GOT3 (cell line): Measurements from ENCODE around the gene DVL1.
"Not testable (repeated sequence)": the region's sequence is repeated elsewhere in the genome, so short reads cannot be mapped to it uniquely, and the experiment has no call there.

Experiments used
- DNase-seq: peaks from one replicate; lab custom pipeline; 2025; ENCODE audit warnings: mixed read lengths; lab: John Stamatoyannopoulos, UW

The DVL1 gene

DNA sequence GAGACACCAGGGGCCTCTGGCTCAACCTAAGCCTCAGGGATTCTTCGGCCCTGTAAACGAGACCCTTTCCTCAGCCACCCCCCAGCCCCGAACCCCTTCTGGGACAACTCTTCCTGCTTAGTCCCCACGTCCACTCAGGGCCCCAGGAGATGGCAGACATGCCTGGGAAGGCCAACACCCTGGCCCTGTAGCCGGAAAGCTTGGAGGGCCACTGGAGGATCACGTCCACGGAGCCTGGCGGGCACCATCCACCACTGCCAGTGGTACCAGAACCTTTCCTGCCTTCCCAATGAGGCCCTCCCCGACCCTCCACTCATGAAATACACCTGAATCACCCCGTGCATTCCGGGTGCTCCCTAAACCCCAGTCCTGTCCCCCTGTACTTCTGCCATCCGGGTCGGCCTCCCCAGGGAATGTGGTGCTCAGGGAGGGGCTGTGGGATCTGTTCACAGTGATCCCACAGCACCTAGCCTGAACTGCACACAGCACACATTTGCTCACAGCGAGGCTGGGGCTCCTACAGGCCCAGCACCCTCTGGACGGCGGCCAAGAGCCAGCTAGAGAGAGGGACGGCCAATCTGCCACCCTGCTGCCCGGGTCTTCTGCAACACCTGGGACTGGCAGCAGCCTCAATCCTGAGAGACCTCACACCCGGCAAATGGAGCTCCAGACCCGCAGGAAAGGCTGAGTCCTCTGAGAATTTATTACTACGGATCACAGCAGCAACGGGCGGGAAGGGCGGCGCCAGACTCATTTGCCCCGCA lies 24.0 kb upstream of the DVL1 start:
- no peak for DNase-seq

DNA sequence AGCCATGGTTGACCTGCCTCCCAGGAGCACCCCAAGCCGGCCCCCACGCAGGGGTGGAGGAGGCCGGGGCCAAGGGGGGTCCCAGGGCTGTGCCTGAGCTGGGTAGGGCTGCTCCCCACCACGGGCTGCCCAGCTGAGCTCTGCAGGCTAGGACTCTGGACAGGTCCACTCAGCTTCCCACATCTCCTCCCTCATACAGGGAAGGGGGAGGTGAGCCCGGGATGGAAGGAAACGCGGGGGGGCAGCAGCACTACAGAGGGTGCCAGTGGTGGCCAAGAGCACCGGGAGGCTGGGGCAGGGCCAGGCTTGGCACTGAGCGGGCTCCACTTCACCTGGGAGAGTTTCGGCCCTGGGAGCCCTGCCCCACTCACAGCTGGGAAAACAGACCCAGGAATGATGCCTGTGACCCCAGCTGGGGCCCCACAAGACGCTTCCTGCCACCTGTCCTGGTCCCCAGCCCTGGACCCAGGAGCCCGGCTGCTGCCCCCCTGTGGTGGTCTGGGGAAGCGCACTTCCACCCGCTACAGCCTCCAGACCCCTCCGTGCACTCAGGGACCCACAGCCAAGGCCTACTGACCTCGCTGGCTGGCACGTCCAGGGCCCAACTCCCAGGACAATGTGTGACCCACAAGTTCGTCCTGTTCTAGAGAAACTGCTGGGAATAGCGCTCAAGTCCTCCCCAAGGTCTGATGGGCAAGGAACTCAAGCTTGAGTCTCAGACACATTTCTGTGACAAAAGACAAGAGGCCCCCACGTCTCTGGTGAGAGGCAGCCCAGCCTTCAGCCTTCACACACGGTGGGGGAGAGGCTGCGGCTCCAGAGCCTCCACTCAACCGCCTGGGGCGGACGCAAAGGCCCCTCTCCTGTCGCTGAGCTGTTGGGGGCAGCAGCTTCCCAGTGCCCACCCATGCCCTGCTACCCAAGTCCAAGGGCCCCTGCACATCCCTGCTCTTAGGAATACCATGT lies 22.8 kb upstream of the DVL1 start:
- DNase-seq: no peak

DNA sequence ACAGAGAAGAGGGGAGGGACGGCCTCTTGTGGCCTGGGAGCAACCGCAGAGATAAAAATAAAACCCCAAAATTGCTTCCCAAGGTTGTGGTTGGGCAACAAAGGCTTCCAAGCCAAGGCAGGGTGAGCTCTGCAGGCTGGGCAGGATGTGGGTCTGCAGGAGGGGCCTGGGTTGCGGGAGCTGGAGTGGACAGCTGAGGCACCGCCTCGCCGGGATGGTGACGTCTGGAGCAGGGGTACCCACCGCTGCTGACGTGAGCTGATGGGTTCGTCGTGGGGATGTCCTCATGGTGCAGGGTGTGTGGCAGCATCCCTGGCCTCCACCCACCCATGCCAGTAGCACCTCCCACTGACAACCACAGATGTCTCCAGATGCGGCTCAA lies 22.1 kb upstream of the DVL1 start:
- DNase-seq: no peak

DNA sequence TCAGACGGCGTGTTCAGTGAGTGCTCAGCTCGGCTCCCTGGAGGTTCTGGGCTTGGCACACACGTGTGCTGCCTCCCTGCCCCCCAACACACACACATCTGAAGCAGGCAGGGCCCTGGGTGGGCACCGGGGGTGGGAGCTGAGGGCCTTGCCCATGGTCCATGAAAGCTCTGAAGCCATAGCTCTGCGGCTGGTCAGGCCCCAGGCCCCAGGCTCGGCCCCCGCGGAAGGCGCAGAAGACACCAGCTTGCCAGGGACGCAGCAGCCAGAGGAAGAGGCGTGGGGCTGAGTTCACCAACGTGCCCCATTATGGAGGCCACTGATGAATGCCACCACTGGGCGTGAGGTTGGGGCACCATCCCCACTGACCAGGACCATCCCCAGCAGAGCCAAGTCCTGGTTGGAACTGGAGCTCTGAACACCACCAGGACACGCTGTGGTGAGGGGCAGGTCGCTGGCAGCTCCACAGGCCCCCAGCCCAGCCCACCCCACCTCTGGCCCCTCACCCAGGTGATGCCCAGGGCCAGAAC lies 21.6 kb upstream of the DVL1 start:
- no peak for DNase-seq

DNA sequence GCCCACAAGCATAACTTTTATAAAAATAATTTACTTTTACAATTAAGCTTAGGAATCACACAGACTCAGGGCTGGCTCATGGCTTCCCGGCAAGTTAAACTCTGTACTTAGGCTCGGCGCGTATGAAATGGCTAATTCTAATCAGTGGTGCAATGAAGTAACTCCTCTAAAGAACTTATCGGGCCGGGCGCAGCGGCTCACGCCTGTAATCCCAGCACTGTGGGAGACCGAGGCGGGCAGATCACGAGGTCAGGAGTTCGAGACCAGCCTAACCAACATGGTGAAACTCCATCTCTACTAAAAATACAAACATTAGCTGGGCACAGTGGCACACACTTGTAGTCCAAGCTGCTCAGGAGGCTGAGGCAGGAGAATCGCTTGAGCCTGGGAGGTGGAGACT lies 20.9 kb upstream of the DVL1 start:
- not testable (repeated sequence) for DNase-seq

DNA sequence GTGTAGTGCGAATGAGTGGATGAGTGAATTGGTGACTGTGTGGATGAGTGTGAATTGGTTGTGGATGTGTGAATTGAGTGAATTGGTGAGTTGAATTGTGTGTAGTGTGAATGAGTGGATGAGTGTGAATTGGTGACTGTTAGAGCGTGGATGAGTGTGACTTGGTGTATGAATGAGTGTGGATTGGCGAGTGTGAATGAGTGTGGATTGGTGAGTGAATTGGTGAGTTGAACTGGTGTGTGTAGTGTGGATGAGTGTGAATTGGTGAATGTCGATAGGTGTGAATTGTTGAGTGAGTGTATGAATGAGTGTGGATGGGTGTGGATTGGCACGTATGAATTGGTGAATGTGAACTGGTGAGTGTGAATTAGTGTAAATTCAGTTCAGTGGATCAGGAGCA lies 18.1 kb upstream of the DVL1 start:
- no peak for DNase-seq

DNA sequence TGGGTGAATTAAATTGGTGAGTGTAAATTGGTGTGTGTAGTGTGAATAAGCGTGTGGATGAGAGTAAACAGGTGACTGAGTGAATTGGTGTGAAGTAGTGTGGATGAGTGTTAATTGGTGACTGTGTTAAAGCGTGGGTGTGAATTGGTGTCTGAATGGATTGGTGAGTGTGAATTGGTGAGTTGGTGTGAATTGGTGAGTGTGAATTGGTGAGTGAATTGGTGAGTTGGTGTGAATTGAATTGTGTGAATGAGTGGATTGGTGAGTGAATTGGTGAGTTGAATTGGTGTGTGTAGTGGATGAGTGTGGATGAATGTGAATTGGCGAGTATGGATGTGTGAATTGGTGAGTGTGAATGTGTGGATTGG lies 17.5 kb upstream of the DVL1 start:
- no peak for DNase-seq

DNA sequence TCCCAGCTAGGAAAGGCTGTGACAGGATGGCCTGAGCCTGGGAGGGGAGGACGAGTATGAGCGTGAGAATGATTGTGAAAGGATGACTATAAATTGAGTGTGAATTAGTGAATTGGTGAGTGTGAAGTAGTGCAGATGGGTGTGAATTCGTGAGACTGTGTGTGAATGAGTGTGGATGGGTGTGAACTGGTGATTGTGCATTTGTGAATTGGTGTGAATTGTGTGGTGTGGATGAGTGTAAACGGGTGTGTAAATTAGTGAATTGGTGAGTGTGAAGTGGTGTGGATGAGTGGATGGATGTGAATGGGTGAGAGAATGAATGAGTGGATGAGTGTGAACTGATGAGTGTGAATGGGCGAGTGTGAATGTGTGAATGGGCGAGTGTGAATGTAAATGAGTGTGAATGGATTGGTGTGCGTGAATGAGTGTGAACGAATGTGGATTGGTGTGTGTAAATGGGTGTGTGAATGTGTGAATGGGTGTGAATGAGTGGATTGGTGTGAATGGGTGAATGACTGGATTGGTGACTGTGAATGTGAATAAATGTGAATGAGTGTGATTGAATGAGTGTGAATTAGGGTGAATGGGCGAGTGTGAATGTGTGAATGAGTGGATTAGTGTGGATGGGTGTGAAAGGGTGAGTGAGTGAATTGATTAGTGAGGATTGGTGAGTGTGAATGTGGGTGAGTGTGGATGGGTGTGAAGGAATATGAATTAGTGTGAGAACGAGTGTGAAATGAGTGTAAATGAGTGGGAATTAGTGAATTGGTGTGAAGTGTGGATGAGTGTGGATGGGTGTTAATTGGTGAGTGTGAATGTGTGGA lies 16.9 kb upstream of the DVL1 start:
- DNase-seq: no peak

DNA sequence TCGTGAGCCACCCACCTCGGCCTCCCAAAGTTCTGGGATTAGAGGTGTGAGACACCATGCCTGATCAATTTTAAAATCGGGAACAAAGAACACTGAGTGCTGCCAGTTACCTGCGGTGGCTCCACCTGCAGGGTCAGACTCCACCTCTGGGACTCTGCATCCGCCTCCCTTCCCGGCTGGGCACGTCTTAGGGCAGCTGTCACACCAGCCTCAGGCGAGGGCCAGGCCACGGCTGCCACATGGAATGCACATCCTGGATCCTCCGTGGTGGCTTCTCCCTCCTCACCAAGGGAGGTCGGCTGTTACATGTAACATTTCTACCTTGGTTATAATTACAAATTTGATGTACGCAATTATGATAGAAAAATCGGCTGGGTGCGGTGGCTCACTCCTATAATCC lies 15.0 kb upstream of the DVL1 start:
- no peak for DNase-seq

DNA sequence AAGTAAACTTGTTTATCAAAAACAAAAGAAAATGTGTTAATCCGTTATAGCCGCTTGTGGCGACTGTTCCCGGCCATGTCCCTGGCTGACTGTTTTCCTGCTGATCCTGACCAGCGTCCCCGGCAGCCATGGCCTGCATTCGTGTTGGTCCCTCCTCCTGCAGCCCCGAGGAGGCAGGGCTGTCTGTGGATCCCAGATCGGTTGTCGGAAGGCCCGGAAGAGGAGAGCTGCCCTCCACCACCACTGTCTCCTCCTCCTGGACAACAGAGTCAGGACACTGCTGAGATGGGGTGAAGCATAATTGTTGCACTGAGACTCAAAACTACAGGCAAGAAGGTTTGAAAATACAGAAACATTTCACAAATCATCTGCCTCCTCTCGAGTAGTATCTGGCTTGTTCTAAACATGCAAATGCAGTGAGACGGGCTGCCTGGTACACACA lies 12.8 kb upstream of the DVL1 start:
- DNase-seq: no peak

DNA sequence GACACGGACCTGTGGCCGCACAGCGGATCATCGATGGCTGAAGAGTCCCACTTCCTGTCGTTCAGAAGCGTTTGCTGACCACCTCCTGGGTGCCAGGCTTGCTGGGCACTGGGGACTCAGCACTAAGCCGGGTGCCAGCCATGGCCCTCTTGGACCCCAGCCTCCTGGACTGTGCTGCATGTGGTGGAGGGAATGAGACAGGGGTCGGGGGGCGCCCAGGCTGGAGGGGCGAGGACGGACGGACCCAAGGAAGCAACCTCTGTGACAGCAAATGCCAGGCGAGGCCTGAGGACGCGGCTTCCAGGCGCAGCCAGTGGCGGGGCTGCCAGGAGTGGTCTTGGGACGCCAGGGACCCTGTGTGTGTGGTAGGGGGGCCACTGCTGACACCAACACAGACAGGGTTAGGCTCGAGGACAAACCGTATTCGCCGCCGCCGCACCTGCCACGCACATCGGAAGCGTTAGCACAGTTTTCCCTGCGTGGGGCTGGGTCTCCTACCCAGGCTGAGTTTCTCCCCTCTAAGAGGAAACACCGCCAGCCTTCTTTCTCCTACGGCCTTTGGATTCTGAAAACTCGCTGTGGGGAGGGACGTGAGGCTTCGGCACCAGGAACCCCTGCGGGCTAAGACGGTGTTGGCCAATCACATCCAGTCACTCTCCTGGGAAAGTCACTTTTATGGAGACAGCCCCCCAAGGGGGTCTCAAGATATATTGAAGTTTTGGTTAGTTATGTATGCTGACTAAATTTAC lies 12.2 kb upstream of the DVL1 start:
- DNase-seq: no peak

DNA sequence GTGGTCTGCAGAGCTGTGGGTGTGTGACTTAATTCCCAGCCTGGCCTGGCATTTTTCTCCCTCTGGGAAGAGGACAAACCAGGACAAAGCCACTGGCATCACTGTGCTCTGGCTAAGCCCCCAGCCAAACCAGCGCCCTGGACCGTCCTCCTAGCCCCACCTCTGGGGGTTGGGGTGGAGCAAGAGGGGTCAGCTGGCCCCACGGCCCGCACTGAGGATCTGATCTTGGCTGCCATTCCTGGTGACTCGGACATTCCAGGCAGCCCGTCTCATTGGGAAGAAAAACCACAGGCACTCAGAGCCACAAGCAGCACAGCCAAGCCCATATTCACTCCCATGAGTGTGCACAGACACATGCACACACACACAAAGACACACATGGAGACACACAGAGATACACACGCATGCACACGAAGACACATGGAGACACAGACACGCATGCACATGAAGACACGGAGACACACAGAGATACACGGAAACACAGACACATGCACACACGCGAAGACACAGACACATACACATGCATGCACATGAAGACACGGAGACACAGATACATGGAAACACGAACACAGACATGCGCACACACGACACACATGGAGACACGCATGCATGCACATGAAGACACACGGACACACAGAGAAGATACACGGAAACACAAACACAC lies 11.4 kb upstream of the DVL1 start:
- peak; percentile 70 for DNase-seq

DNA sequence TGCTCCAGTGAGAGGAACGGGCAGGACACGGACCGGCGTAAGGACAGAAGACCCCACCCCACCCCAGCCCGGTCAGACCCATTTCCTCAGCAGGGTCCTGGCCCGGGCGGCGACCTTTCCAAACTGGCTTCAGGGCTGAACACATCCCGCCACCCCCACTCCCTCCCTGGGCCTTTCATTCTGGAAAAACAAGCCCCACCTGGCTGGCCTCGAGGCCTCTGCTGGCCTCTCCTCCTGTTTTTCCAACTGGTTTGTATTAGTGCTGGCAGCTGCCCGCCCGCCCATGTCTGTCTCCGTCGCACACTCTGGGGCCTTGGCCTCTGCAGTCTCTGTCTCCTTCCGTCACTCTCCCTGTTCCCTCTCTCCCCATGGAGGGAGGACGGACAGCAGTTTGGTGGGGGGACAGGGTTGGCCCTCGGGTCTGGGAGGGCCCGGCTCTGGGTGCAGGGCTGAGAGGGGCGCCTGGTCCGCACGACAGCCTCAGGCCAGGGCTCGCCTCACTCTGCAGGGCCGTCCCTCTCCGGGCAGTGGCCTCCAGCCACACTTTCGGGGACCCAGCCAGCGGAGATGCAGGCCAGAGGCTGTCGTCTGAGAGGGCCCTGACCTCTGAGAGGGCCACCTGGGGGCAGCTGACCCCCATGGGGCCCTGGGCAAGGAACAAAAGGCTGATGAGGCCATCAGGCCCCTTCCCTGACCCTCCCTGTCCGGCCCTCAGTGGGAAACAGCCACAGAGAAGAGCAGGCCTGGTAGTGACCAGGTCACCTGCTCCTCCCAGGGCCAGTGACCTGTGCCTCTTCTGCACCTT lies 10.6 kb upstream of the DVL1 start:
- DNase-seq: no peak

DNA sequence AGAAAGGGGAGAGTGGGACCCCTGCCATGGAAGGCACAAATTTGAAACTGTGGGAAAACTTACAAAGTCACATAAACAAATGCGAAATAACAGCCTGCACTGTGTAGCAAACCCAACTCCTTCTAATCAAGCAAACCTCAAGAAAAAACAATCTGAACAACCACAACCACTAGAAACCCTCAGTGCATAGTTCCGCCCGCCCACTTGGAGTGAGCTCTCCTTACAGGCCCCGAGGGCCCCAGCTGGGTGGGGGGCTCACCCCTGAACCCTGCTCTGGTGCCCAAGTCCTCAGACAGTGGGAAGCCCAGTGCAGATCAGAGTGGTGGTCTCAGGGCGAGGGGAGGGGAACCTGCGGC lies 10.1 kb upstream of the DVL1 start:
- no peak for DNase-seq

DNA sequence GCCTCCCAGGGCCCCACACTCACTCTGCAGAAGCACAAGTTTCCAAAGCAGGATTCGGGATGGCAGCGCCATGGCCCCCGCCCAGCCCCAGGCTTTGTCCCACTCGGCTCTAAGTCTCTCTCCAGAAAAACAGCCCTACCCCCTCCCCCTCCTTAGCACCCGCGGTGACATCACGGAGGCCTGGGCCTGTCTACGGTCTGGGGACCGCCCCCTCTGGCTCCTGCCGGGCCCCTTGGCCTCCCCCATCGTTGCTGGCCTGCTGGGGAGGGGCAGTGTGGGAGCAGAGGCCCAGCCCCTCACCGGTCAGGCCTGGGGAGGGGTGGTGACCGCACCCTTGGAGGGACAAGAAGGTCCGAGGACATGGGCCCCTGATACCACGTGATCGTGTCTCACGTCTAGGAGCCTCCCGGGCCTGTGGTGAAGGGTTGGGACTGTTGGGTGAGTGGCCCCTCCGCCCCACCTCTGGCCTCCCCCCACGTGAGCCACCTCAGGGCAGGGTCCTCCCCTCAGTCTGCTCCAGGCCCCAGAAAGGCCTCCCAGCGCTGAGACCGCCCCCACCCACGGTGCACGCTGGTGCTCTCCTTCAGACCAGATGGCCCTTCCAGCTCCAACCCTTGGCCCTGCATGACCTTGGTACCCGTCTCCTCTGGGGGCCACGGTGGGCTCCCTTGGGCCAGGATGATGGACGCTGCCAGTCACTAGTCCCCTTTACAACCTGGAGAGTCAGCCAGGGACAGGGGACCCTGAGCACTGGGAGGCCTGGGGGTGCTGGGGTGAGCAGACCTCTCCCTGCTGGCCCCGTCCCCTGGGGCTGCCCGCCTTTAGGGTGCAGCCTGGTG lies 9.4 kb upstream of the DVL1 start, which contains the start of gene MXRA8:
Gene MXRA8 (minus strand): TSS at position 123 of the 839 bp plus-strand sequence. CDS start 51 bp downstream, at position 72.
- peak; percentile 76 for DNase-seq

DNA sequence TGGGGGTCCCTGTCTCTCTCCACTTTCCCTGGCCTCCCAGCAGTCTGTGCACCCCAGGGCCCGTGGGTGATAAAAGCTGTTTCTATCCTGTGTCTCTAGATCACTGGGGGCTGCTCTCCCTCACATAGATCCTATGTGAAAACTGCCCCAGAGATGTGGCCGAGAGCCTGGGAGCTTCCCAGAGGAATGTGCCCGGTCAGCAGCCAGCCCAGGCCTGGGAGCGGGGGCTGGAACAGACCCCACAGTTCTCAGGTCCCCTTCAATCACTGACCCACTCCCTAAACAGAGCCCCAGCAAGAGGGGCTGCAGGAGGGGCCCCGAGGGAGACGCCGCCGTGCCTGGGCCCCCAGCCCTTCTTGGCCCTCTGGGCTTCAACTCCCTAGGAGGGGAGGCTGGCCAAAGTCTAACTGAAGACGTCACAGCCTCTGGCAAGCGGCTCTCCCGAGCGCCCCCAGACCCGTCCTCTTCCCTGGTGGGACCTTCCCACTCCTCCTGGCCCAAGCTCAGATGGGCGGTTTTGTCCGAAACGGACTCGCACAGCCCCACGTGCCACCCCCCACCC lies 8.7 kb upstream of the DVL1 start:
- no peak for DNase-seq

DNA sequence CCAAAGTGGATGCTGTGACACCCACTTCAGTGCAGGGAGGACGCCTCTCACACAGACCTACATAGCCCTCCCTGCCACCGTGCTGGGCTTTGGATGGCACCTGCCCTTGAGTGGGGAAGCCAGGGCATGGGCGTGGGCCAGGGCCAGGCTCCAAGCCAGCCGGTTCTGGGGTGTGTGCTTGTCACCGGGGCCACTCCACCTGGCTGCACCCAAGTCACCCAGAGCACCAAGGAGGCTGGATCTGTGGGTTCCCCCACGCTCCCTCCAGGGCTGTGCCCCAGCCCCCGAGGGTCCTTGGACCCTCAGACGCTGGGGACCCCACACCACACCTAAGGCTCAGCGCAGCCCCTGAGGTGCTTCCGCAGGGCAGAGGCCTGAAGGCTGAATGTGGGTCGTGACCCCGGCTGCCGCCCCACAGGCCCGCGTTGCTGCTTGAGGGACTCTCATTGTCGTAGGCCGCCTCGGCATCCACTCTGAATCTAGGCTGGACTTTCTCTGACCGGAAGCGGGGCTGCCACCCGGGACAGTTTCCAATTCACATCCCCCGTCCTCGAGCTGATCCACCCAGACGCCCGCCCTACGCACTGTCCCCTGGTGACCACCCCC lies 7.7 kb upstream of the DVL1 start:
- no peak for DNase-seq

DNA sequence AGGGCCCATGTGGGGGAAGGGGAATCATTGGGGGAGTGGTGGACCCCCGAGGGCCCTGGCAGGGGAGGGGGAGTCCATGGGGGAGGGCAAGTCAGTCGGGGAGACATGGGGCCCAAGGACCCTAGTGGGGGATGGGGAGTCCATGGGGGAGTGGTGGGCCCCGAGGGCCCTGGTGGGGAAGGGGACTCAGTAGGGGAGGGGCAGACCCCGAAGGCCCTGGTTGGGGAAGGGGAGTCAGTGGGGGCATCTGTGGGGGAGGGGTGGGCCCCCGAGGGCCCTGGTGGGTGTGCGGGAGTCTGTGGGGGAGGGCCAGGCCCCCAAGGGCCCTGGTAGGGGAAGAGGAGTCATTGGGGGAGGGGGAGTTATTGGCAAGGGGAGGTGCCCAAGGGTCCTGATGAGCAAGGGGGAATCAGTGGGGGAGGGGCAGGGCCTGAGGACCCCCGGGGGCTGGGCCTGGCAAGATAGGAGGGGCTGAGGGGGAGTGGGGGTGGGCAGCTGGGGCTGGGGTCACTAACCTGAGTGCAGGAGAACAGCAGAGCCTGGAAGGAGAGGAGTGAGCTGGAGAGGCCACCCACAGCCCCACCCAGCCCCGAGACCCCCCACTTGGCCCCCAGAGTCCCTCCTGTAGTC lies 7.1 kb upstream of the DVL1 start:
- no peak for DNase-seq
